HG03565 (cell line): Measurements from ENCODE around the gene SYNE3.

Source experiments
- ATAC-seq: cut with Tn5 transposase; IDR thresholded peaks from one replicate; pipeline ENCODE4 v1.9.1; 2021; ENCODE audit warnings: mild to moderate bottlenecking, moderate library complexity; ENCODE audit not compliant: unreplicated experiment

The SYNE3 gene

DNA sequence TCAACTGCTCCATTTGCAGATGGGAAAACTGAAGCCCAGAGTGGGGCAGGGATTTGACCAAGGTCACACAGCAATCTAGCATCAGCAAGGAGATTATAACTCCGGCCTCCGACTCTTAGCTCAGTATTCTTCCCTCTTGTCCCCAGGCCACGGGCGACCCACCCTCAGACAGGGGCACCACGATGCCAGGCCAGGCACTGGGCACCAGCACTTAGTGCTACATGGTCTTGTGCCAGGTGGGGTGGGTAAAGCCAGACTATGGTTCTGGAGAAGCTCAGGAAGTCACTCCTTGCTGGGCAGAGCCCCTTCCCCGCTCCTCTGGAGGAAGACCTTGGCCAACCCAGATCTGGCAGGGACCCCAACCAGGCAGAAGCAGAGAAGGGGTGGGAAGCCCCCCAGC lies 41.5 kb downstream of the SYNE3 start:
- ATAC-seq: no peak

GRCh38 chr14:95474486-95474885 lies 42.0 kb downstream of the SYNE3 start:
- ATAC-seq: no peak

DNA sequence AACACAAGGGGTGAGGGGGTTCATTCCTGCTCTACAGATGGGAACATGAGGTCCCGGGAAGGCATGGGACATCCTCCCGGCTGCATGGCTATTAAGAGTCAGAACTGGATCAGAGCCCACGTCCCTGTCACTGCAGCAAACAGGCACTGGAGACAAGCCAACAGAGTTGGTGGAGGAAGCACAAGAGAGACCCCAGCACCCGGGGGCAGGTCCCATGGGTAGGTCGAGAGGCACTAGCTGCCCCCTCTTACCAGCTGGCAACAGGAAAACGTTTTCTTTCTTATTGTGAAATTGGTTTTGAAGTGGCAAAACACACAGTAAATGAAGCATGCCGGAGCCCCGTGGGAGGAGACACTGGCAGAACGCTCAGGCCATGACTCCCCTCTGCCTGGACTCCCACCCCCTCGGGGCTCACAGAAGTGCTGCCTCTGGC lies 43.6 kb downstream of the SYNE3 start:
- ATAC-seq: no peak

DNA sequence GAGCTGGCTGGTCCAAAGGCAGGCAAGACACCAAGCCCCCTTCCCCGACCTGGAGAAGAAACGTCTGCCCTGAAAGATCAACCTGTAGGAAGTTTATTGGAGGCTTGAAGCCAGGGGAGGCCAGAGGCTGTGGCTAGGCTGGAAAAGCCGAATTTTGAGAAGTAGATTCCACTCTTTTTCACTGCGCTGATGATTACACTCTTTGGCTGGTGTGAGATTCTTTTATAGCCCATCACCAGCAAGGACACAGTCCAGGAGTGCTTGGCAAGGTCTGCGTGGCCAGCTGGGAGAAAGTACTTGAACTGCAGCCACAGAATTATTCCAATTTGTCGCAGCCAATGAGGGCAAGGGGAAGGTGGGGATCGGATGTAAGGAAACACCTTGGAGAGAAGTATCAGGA lies 45.0 kb downstream of the SYNE3 start:
- no peak for ATAC-seq

DNA sequence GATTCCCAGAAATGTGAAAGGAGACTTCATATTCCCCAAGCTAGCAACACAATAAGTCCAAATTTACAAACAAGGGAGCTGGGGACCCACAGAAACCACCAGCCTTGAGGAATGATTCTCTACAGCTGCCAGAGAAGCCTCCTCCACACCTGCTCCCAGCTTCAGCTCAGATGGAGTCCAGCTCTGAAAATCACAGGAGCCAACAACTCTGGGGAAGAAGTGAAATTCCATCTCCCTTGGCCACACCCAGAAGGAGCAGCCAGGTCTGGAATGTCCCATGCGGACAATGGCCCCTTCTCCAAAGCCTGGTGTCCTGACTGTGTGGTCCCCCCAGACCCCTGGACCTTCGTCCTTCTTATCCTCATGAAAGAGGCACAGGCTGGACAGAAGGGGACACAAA lies 45.4 kb downstream of the SYNE3 start:
- ATAC-seq: no peak

DNA sequence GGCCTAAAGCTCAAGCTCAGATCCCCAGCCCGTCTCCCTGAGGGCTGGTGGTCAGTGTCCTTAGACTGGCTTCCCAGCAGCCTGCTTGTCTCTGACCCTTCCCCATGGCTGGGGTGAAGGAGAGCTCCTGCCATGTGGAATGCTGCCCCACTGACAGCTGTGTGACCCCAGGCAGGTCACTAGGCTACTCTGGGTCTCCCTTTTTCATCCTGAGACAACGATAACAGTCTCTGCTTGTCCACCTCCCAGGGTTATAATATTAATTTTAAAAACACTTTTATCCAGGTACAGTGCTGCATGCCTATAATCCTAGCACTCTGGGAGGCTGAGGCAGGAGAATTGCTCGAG lies 47.3 kb downstream of the SYNE3 start:
- no peak for ATAC-seq

DNA sequence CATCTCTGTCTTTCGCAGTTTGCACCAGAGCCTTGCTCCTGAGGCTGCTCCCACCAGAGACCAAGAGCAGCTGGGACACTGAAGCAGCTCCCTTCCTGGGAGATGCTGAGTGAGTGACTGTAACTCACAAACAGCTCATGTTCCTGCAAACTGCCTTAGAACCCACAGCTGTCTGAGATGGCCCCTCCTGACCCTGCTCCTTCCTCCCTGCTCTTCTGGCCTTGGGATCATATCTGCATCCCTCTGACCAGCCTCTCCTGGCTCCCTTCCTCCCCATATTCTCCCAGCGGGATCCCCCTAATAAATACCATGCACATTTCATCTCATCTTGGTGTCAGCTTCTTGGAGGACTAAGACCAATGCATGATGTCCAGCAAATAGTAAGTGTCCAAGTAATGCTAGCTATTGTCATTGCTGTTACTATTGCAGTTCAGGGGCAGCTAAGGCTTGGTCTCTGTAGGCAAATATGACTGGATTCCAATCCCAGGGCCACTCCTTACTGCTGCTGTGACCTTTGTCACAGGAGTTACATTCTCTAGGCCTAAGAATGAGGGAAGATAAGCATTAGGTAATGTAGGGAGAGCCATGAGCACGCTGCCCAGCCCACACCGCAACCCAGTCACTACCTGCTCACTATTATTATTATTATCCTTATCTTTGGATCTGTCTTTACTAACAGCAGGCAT lies 47.9 kb downstream of the SYNE3 start:
- ATAC-seq: no peak

GRCh38 chr14:95467657-95468056 lies 48.8 kb downstream of the SYNE3 start:
- no peak for ATAC-seq

DNA sequence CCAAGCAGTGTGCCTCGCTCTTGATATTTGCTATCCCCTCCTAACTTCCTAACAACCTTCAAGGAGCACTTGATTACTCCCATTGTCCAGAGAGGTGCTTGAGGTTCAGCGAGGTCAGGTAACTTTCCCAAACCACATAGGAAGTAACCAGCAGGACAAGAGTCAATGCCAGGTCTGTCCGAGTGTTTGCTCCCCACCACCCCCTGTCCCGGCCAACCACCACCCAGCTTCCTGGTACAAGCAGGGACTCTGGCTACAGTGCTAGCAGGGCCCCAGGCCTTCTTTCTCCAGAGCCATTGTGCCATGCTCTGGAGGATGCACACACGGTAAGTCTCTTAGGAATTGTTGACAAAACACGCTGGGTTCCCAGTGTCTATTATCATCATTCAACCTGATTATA lies 49.2 kb downstream of the SYNE3 start:
- ATAC-seq: no peak
